ENCODE results near the gene ZNF438. TPM values are rescaled to one million over a fixed set of nuclear protein-coding genes. Genes with fewer than 3 reads are reported as not detected.

The ZNF438 gene
- total and polyA plus RNA-seq, 2 of the 8 experiments (the other 6 are each of a cell fraction or from before 2014, with no cell fraction given), result 0.95 to 1.7 TPM

DNA sequence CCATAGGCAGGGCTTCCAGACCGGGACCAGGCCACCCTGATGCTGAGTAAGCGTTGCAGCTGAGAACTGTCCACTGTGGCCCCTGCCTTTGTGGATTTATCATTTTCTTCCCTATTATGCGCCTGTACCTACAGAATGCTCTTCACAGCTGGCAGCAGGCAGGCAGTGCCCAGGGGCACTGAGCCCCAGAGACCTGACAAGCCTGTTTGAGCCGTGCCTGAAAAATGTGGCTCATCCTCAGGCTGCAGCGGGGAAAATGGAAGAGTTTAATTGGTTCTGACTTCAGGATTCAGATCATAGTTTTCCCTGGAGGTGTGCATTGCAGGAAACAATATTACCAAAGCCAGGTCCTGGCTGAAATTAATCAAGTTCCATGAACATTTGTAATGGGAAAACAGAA is 200.2 kb downstream of the ZNF438 start:
- Histone ChIP-seq H3K9me3 (ENCODE audit: insufficient read depth in 2 of 2, low read depth in 1 of 2, low read length in 1 of 2) (no peaks in the 10 kb centered on the region), H4K91ac (replicated peaks; ENCODE audit: insufficient read length, low read length) (no peak overlapping the region), H3K79me1 (ENCODE audit: low read depth, low read length) (no peaks in the 10 kb centered on the region), H4K20me1 (replicated peaks in 1 of 2; ENCODE audit: control insufficient read depth in 1 of 2, insufficient read depth in 2 of 2, low read length in 2 of 2) (no peaks in the 10 kb centered on the region), H3K4ac (replicated peaks; ENCODE audit: insufficient read length, low read depth, low read length) (no peak overlapping the region), H3K36me3 (ENCODE audit: control insufficient read depth in 2 of 4, insufficient read depth in 4 of 4, low read length in 3 of 4) (no peaks in the 10 kb centered on the region), H4K8ac (ENCODE audit: extremely low read depth, insufficient read depth, low read length) (no peak overlapping the region; the same call in 1 of the 2 replicates), H2BK12ac (ENCODE audit: low read depth, low read length) (no peak overlapping the region), H3K4me3 (ENCODE audit: extremely low read depth in 1 of 4, insufficient read depth in 2 of 4, low read depth in 3 of 4, low read length in 4 of 4) (no peak overlapping the region), H3K27me3 (replicated peaks in 1 of 4; ENCODE audit: control insufficient read depth in 3 of 4, extremely low read depth in 1 of 4, insufficient read depth in 3 of 4, low read length in 3 of 4) (no peaks in the 10 kb centered on the region), H3K4me2 (ENCODE audit: insufficient read depth in 1 of 2, low read depth in 2 of 2, low read length in 2 of 2) (no peak overlapping the region), H2BK120ac (replicated peaks; ENCODE audit: low read depth, low read length) (no peak overlapping the region), H2BK20ac (ENCODE audit: low read length) (no peak overlapping the region), H2BK5ac (ENCODE audit: low read depth, low read length) (no peak overlapping the region), H3K14ac (ENCODE audit: insufficient read length) (no peak overlapping the region), H3K27ac (ENCODE audit: low read depth, low read length) (no peak overlapping the region), H3K18ac (ENCODE audit: extremely low read depth, low read length) (no peak overlapping the region), H4K5ac (ENCODE audit: insufficient read length, low read depth, low read length) (no peak overlapping the region), H3K56ac (replicated peaks; ENCODE audit: insufficient read length, low read depth, low read length) (no peak overlapping the region), H2AK5ac (ENCODE audit: low read depth, low read length) (no peak overlapping the region), H3K79me2 (ENCODE audit: control insufficient read depth in 1 of 2, insufficient read depth in 2 of 2, low read length in 2 of 2) (no peaks in the 10 kb centered on the region), H3K4me1 (replicated peaks in 1 of 4; ENCODE audit: control insufficient read depth in 3 of 4, insufficient read depth in 4 of 4, low read length in 3 of 4) (peaks cover 0 to 5% (median 2%) of the 10 kb centered on the region in 4 experiments; a peak in 6 of 7 replicates), H2AFZ (ENCODE audit: low read length) (no peak overlapping the region), H3K23me2 (ENCODE audit: low read depth, low read length) (no peaks in the 10 kb centered on the region), H3K9ac (replicated peaks in 1 of 4; ENCODE audit: extremely low read depth in 1 of 4, low read depth in 3 of 4, low read length in 3 of 4) (no peak overlapping the region), H3K23ac (ENCODE audit: insufficient read length) (no peak overlapping the region), H2BK15ac (ENCODE audit: low read length) (no peak overlapping the region)
- ChIA-PET POLR2A (ENCODE audit: partially characterized antibody) (no interaction called here), CTCF (ENCODE audit: partially characterized antibody) (no interaction called here)
- WGBS, 2 experiments (ENCODE audit: extremely low coverage in 1 of 2, insufficient coverage in 1 of 2, insufficient read length in 1 of 2, insufficient replicate concordance in 2 of 2, low coverage in 1 of 2, low lambda C conversion rate in 2 of 2, missing lambda C conversion rate in 1 of 2), result 90% methylated on average over 5 of the region's 5 CpGs; no CpG with 5 or more reads in 1 of the 2 experiments
- FAIRE-seq (no peak), DNase-seq (ENCODE audit: low read depth in 1 of 2, low spot score in 2 of 2) (no peak)
- TF ChIP-seq EP300 (IDR thresholded peaks at IDR 0.05; ENCODE audit: borderline replicate concordance in 1 of 2, low read depth in 2 of 2, low read length in 2 of 2), result no peak
- no peak for TF ChIP-seq RFX5 (IDR thresholded peaks at IDR 0.05; ENCODE audit: borderline replicate concordance, low read depth, low read length)
- no peak for TF ChIP-seq SP1 (IDR thresholded peaks at IDR 0.05; ENCODE audit: low read depth, low read length)
- no peak for TF ChIP-seq CBX5 (IDR thresholded peaks at IDR 0.05; ENCODE audit: low read depth, low read length)
- TF ChIP-seq SUZ12 (IDR thresholded peaks at IDR 0.05; ENCODE audit: low read length), result no peak
- TF ChIP-seq NANOG (IDR thresholded peaks at IDR 0.05; ENCODE audit: insufficient read depth, low read depth, low read length, poor library complexity, severe bottlenecking), result no peak
